ENCODE data around the gene MSMP.

- no peak for TF ChIP-seq CTCF (IDR thresholded peaks at IDR 0.05)
- TF ChIP-seq USF1 (CRISPR knock-in tag; IDR thresholded peaks at IDR 0.05) = no peak
- no peak for TF ChIP-seq ZNF121 (CRISPR knock-in tag; IDR thresholded peaks at IDR 0.05)
- no peak for TF ChIP-seq ZNF317 (CRISPR knock-in tag; IDR thresholded peaks at IDR 0.05; ENCODE audit: borderline replicate concordance, low read depth)
Measured at GRCh38 chr9:35738924-35739323, 15.2 kb downstream of the MSMP start.

Measured in WTC11 (cell line).